T-helper 1 cell treated with Interleukin-12 subunit alpha and Interleukin-12 subunit beta and Interleukin-4 antibody, amounts not matched to agents 30 μg/mL and 1 μg/mL, for 36 hours (primary cell): ENCODE measurements around the gene ASCL1.

ENCODE experiments used
- H3K27ac Mint-ChIP-seq: one replicate; pipeline ENCODE4 v1.8.0; 2021; ENCODE audit warnings: mild to moderate bottlenecking, mixed read lengths
- H3K27me3 Mint-ChIP-seq: one replicate; pipeline ENCODE4 v1.8.0; 2021; ENCODE audit warnings: low read depth, mixed read lengths
- H3K36me3 Mint-ChIP-seq: one replicate; pipeline ENCODE4 v1.8.0; 2021; ENCODE audit warnings: low read depth, mixed read lengths
- H3K4me1 Mint-ChIP-seq: one replicate; pipeline ENCODE4 v1.8.0; 2021; ENCODE audit warnings: low read depth, mixed read lengths
- H3K4me3 Mint-ChIP-seq: one replicate; pipeline ENCODE4 v1.8.0; 2021; ENCODE audit warnings: mild to moderate bottlenecking, moderate library complexity, mixed read lengths
- H3K9me3 Mint-ChIP-seq: one replicate; pipeline ENCODE4 v1.8.0; 2021; ENCODE audit warnings: mixed read lengths

Gene ASCL1

DNA sequence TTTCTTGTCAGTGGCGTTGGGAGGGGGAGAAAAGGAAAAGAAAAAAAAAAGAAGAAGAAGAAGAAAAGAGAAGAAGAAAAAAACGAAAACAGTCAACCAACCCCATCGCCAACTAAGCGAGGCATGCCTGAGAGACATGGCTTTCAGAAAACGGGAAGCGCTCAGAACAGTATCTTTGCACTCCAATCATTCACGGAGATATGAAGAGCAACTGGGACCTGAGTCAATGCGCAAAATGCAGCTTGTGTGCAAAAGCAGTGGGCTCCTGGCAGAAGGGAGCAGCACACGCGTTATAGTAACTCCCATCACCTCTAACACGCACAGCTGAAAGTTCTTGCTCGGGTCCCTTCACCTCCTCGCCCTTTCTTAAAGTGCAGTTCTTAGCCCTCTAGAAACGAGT lies 1.9 kb downstream of the ASCL1 start:
- H3K27me3 Mint-ChIP-seq: peaks cover 95% of the 10 kb centered on the region
- H3K27ac Mint-ChIP-seq: peak overlapping the region; percentile 6
- H3K36me3 Mint-ChIP-seq: peaks cover 10% of the 10 kb centered on the region
- H3K4me3 Mint-ChIP-seq: peak overlapping the region; percentile 68
- peaks cover 17% of the 10 kb centered on the region for H3K9me3 Mint-ChIP-seq
- H3K4me1 Mint-ChIP-seq: peaks cover 22% of the 10 kb centered on the region

DNA sequence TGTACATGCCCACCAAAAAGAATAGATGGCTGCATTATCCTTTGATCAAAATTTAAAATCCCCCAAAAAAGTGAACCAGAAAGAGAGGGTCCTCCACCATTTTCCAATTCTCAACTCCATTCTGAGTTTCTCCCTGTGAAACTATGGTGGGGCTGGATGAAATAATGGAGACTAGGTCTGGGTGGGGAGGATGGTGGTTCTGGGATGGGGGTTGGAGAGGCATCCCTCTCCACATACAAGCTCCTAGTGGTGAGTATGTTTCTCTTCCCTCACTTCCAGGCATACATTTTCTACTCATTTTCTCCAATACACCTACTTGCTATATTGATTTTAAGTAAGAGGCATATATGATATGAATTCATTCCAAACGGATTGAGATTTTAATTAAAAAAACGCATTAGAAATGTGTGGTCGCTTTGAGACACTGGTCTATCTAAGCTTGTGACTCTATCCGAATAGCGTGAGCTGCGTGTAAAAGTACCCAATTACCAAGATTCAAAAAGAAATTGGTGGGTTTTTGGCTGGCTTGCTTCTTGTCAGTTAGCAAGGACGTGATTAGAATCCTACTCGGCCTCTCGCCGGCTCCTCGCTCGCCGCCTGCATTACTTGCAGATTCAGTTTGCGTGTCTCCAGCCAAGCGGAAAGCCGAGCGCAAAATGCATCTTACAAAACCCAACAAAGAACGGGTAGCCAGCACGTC lies 3.4 kb downstream of the ASCL1 start:
- H3K36me3 Mint-ChIP-seq: peaks cover 10% of the 10 kb centered on the region
- H3K27me3 Mint-ChIP-seq: peaks cover 95% of the 10 kb centered on the region
- H3K4me1 Mint-ChIP-seq: peaks cover 24% of the 10 kb centered on the region
- peaks cover 9% of the 10 kb centered on the region for H3K9me3 Mint-ChIP-seq
- no peak overlapping the region for H3K27ac Mint-ChIP-seq
- H3K4me3 Mint-ChIP-seq: no peak overlapping the region

DNA sequence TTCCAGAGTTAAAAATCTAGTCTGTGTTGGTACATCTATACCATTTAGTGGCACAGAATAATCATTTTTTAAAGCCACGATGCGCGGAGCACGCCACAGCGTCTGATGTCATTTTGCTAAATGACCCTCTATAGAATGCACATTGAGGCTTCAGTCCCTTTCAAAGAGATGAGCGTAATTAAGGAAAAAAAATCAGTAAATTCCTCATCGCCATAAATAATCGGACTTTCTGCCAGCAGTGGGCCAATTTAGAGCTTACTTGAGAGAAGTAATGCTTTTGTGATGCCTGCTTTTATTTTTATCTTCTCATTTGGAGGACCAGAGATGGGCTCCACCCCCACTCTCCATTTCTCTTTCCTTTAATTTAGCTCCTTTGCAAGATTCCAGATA lies 4.0 kb downstream of the ASCL1 start:
- H3K27me3 Mint-ChIP-seq: peaks cover 97% of the 10 kb centered on the region
- peaks cover 22% of the 10 kb centered on the region for H3K4me1 Mint-ChIP-seq
- no peak overlapping the region for H3K4me3 Mint-ChIP-seq
- peaks cover 10% of the 10 kb centered on the region for H3K36me3 Mint-ChIP-seq
- H3K27ac Mint-ChIP-seq: peak overlapping the region; percentile 32
- peaks cover 9% of the 10 kb centered on the region for H3K9me3 Mint-ChIP-seq

DNA sequence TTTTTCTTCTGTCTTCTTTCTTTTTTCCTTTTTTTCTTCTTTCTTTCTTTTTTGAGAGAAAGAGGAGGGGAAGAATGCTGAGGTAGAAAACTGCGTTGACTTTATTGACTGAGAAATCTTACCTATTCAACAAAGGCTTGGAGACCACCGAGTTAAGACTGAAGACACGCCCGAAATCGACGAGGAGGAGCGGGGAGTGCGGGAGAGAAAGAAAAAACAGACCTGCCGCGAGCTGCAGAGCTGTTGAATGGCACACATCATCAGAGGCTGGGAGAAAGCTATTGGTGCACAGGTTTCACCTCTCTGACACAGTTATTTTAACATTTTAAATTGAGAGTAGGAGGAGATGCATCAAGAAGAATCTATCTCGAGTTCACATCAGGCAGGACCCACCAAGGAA lies 5.1 kb downstream of the ASCL1 start:
- Mint-ChIP-seq H3K9me3 (peaks cover 9% of the 10 kb centered on the region), H3K36me3 (peaks cover 10% of the 10 kb centered on the region), H3K27ac (no peak overlapping the region), H3K4me3 (no peak overlapping the region), H3K27me3 (peaks cover 97% of the 10 kb centered on the region), H3K4me1 (peaks cover 15% of the 10 kb centered on the region)

DNA sequence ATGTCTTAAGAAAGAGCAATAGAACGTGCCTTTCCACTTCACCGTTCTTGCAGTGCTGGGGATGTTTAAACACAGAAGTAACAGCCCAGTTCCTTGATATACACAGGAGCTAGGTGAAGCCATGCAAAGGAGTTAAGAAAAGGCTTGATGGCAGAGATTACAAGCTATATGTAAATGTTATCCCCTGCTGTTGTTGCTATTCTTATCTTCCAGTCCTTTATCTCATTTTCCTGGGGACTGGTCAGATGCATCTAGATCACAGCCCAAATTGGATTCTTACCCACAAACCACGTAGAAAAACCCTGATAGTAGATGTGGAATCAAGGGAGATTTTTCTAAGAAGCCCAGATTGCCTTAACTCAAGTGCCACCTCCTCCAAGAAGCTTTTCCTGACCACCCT lies 5.5 kb downstream of the ASCL1 start:
- H3K4me3 Mint-ChIP-seq: no peak overlapping the region
- peaks cover 10% of the 10 kb centered on the region for H3K36me3 Mint-ChIP-seq
- peaks cover 15% of the 10 kb centered on the region for H3K4me1 Mint-ChIP-seq
- H3K27ac Mint-ChIP-seq: no peak overlapping the region
- peaks cover 9% of the 10 kb centered on the region for H3K9me3 Mint-ChIP-seq
- H3K27me3 Mint-ChIP-seq: peaks cover 96% of the 10 kb centered on the region

DNA sequence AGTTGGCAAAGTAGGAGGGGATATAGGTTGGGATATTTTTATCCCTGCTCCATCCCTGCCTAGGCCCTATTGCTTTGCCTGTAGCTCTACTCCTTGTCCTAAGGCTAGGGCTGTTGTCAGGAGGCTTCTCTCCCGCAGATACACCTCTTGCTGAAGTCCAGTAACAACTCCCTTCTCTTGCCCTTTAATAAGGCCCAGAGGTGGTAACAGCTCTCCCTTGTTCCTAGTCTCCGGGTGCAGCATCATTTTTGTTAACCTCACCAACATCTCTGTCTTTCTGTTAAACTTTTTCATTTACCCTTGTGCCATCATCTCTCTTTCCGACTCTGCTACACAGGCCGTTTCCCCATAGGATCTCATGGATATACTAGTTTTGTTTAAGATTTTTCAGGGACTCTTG lies 6.3 kb downstream of the ASCL1 start:
- H3K9me3 Mint-ChIP-seq: peaks cover 9% of the 10 kb centered on the region
- peaks cover 10% of the 10 kb centered on the region for H3K36me3 Mint-ChIP-seq
- peaks cover 97% of the 10 kb centered on the region for H3K27me3 Mint-ChIP-seq
- H3K4me3 Mint-ChIP-seq: no peak overlapping the region
- peaks cover 15% of the 10 kb centered on the region for H3K4me1 Mint-ChIP-seq
- no peak overlapping the region for H3K27ac Mint-ChIP-seq

DNA sequence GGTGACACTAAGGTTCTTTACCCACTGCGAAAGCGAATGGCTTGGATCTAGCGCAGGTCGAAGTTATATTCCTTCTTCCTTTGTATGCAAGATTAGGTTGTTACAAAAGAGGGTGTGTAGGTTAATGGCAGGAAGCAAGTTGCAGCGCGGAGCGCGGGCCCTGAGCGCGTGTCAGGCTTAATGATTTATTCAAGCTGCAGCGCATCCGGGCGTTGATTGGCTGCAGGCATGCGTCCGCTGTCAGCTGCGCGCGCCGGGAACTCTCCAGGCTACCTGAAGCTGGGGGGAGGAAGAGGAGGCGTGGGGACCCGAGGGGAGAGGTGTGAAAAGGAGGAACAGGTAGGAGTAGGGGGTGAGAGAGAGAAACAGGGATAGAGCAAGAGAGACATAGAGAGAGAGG lies 7.4 kb downstream of the ASCL1 start:
- peaks cover 9% of the 10 kb centered on the region for H3K9me3 Mint-ChIP-seq

DNA sequence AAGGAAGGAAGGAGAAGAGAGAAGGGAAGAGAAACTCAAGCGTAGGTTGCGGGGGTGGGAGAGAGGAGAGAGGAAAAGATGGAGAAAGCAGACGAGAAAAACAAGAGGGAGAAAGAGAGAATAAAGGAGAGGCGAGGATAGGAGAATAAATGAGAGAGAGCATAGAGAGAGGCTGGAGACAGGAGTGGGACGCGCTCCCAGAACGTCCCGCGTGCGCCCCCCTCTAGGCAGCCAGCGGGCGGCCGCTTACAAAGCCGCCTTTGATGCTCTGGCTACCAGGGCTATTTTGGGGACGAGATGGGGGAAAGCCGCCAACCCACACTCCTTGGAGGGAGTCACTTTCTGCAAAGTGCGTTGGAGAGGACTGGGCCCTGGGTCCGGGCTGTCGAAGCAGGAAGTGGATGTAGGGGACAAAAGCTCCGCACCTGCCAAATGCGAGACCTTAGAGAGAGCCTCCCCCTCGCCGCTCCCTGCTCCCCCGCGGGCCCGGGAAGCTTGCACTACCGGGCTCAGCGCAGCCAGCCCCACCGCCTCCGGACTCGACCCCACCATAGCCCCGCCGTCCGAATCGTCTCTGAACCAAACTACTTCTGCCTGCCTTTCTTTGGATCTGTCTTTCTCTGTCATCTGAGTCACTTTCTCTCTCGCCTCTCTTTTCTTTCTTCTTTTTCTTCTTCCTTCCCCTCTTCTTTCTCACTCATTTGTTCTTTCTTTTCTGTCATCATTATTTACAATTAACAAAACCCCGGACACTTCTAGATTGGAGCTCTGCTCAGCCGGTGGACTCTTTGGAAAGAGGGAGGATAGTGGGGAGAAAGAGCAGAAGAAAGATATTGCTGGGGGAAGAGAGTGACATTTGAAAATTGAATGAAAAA lies 8.0 kb downstream of the ASCL1 start:
- Mint-ChIP-seq H3K4me3 (peak overlapping the region; percentile 85), H3K9me3 (peaks cover 9% of the 10 kb centered on the region), H3K36me3 (peaks cover 6% of the 10 kb centered on the region), H3K27ac (no peak overlapping the region), H3K4me1 (peaks cover 12% of the 10 kb centered on the region), H3K27me3 (peaks cover 86% of the 10 kb centered on the region)

More for the DNA sequence above, 7.4 kb downstream of the ASCL1 start:
- Mint-ChIP-seq H3K27ac (no peak overlapping the region), H3K36me3 (peaks cover 6% of the 10 kb centered on the region), H3K4me3 (peak overlapping the region; percentile 85), H3K4me1 (peaks cover 12% of the 10 kb centered on the region), H3K27me3 (peaks cover 89% of the 10 kb centered on the region)

DNA sequence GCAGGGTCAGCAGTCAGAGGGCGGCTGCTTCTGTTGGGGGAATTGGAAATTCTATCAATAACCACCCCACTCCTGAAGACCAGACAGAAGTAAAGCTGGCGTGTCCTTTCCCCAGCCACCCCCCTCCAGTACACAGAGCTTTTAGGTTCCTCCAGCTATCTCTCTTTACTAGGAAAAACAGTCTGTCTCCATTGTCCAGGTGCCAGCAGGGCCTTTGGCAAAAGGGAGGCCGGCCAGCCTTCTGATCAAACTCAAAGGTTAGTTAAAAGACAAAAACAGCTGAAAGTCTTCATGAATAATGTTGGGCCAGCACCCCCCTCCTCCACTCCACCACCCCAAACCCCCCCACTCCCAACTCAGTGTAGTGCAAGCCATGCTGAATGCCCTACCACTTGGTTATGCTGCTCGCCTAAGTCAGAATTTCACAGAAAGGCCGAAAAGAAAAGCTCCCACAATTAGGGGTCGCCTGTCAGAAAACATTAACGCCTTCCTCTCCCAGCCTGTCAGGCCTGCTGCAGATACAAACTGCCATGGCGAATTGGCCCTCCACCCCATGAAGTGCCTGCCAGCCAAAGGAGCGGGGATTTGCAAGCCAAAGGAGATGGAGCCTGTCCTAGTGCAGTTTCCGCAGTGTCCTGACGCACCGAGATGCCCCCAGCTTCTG lies 8.9 kb downstream of the ASCL1 start:
- peaks cover 6% of the 10 kb centered on the region for H3K36me3 Mint-ChIP-seq
- H3K4me1 Mint-ChIP-seq: peaks cover 12% of the 10 kb centered on the region
- H3K9me3 Mint-ChIP-seq: peaks cover 9% of the 10 kb centered on the region
- H3K27ac Mint-ChIP-seq: no peak overlapping the region
- H3K27me3 Mint-ChIP-seq: peaks cover 82% of the 10 kb centered on the region
- H3K4me3 Mint-ChIP-seq: no peak overlapping the region

DNA sequence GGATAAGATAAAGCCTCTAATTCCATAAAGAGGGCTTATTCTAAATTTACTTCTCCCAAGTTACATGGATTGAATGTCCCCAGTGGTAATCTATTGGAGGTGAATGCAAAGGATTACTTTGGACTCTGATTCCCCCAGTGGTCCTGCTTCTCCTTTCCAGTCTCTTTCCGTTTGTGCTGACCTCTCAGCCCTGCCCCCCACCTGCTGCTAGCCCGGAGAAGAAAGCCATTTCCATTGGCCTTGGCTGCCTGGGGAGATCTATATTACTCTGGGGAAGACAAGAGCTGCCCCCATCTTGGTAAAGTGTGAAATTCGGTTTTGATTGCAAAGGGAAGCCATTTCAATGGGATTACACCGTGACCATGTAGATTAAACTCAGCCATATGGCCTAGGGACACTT lies 13.3 kb downstream of the ASCL1 start:
- Mint-ChIP-seq H3K9me3 (no peaks in the 10 kb centered on the region), H3K4me3 (no peak overlapping the region), H3K27me3 (peaks cover 55% of the 10 kb centered on the region)

DNA sequence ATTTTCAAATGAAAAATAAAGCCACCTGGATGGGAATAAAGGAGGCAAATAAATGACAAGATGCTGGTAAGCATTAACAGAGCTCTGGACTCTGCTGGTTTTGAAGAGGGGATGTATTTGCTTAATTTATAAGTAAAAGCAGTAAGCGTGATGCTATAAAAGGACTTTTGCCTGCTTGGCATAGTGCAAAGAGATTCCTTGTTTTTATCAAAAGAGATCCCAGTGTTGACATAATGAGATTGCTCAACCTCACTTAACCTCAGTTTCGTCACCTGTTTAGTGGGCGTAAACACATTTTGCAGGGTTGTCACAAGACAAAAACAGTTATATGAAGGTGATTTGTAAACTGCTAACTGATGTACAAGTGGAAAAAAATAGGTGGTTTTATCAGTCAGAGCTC lies 13.8 kb downstream of the ASCL1 start:
- no peaks in the 10 kb centered on the region for H3K9me3 Mint-ChIP-seq
- no peaks in the 10 kb centered on the region for H3K4me1 Mint-ChIP-seq
- H3K27ac Mint-ChIP-seq: no peak overlapping the region
- H3K4me3 Mint-ChIP-seq: no peak overlapping the region
- H3K36me3 Mint-ChIP-seq: no peaks in the 10 kb centered on the region
- H3K27me3 Mint-ChIP-seq: peaks cover 51% of the 10 kb centered on the region

More for the DNA sequence above, 13.3 kb downstream of the ASCL1 start:
- Mint-ChIP-seq H3K36me3 (no peaks in the 10 kb centered on the region), H3K4me1 (peaks cover under 1% of the 10 kb centered on the region), H3K27ac (no peak overlapping the region)

DNA sequence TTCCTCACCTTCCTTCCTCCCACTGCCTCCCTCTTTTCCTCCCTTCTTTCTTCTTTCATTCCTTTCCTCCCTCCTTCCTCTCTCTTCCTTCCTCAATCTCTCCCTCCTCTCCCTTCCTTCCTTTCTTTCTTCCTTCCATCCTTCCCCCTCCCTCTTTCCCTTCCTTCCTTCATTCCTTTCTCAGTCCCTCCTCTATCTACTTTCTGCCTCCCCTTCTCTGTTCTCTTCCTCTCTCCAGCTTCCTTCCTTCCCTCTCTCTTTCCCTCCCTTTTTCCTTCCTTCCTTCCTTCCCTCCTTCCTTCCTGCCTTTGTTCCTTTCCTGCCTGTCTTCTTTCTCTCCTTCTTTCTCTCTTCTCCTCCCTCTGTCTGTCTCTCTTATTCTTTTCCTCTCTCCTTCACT lies 16.1 kb downstream of the ASCL1 start:
- Mint-ChIP-seq H3K36me3 (no peaks in the 10 kb centered on the region), H3K9me3 (no peaks in the 10 kb centered on the region), H3K4me3 (no peak overlapping the region), H3K27me3 (peaks cover 30% of the 10 kb centered on the region), H3K27ac (no peak overlapping the region), H3K4me1 (no peaks in the 10 kb centered on the region)

DNA sequence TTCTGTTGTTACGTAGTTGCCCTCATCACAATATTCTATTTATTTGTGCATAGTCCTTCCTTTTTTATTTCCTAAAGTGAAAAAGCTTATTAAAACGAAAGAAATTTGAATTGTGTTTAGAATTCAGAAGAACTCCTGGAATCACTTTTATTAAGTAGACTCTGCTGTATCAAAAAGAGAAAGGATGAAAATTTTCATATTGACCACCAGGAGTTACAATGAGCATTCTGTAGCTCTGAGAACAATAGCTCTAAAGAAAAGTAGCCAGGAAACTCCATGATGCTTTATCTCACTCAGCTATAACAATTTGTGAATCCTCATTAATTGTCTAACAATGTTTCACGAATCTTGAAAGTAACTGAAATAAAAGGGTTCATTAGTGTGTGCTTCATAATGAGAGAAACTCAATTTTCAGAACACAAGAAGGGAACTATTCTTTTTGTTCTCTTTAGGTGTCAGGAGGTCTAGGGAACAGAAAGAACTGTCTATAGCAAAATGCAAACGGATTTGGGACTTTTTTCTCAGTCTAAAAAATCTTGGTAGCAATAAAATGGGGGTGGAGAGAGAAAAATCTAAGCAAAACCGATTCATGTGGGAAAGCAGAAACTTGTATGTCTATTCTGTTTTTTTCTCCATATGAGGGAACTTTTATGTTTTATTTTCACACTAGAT lies 19.3 kb downstream of the ASCL1 start:
- no peak overlapping the region for H3K4me3 Mint-ChIP-seq
- peaks cover 18% of the 10 kb centered on the region for H3K27me3 Mint-ChIP-seq
- H3K36me3 Mint-ChIP-seq: no peaks in the 10 kb centered on the region
- no peaks in the 10 kb centered on the region for H3K4me1 Mint-ChIP-seq
- no peaks in the 10 kb centered on the region for H3K9me3 Mint-ChIP-seq
- H3K27ac Mint-ChIP-seq: no peak overlapping the region

DNA sequence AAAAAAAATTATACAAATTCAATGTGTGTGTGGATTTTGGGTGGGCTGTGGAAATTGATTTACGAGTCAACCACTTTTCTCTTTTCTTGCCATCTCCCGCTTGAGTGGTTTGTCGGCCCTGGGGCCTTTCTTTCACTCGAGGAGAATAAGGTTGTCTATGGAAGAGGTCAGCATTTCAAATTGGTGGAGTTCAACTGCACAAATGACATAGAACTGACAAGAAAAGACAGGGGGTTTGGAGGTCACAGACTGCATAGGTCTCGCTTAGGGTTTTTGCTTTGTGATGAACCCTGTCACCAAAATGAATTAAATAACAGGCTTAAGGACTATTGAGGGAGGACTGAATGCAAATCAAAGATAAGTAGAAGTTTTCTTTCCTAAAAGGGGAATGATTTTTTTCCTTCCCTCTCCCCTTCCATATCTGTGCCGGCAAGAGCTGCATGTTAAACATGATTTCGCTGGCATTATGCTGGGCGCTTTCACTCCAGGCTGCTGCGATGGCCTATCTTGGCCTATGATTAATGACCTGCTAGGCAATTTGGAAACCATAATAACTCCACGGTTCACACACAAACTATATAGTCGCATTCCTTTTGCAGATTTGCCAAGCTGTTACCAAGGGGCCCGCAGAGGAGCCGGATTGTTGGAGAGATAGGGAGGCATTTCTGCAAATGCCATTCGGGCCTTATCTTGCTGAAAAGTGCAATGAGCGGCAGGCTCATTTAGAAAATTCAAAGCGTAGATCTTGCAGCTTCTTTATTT lies 20.7 kb downstream of the ASCL1 start:
- Mint-ChIP-seq H3K27ac (no peak overlapping the region), H3K9me3 (no peaks in the 10 kb centered on the region), H3K4me1 (no peaks in the 10 kb centered on the region), H3K27me3 (peaks cover 17% of the 10 kb centered on the region), H3K4me3 (no peak overlapping the region), H3K36me3 (no peaks in the 10 kb centered on the region)
